Brain microvascular endothelial cell (primary cell): ENCODE data around the gene SNRPN.

ENCODE experiments used
- DNase-seq: peaks from one replicate; pipeline ENCODE4 v3.0.0-alpha.2; 2020
- H3K27ac ChIP-seq: fragments of 250-450 bp; sonication (Bioruptor Pico); 2 replicates; pipeline ENCODE4 v1.5.1; 2020; ENCODE audit warnings: mild to moderate bottlenecking, moderate library complexity
- H3K27me3 ChIP-seq: fragments of 250-450 bp; sonication (Bioruptor Pico); replicated peaks from 2 replicates; pipeline ENCODE4 v1.5.1; 2020; ENCODE audit warnings: mild to moderate bottlenecking
- H3K36me3 ChIP-seq: fragments of 250-450 bp; sonication (Bioruptor Pico); replicated peaks from 2 replicates; pipeline ENCODE4 v1.5.1; 2020; ENCODE audit warnings: mild to moderate bottlenecking
- H3K4me3 ChIP-seq: 2 replicates; pipeline ENCODE4 v1.5.1; 2011; ENCODE audit warnings: low read depth, mild to moderate bottlenecking, control low read depth, low read length, moderate library complexity
- in situ Hi-C: cut with HindIII; loops from 2 replicates; pipeline ENCODE4 v1.10.0; 2017; ENCODE audit warnings: low sequenced_read_pairs, low pct_ligation_motif_present
- TF ChIP-seq, protein P1 (sequence below): IDR thresholded peaks from 2 replicates; pipeline ENCODE4 v1.5.1; 2011; ENCODE audit warnings: low read depth, mild to moderate bottlenecking, moderate library complexity, low read length, control low read depth, inconsistent platforms; ENCODE audit errors: missing control alignments

Gene SNRPN

DNA sequence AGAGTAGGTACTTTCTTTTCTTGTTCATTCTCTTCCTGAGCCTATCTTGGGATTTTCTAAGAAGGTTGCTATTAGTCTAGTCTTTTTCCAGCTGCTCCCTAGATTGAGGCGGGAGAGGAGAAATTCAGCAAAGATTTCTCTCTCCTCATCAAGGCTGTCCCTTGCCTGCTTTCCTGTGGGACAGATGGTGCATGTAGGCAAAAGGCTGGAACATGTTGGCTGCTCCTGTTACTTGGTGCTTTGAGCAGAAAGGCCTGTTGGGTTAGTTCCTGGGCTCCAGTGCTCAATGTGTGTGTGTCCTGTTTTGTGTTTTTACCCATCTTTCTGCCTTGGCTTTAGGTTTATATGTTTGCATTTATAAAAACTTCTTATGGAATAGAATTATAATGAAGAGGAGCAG is 9.1 kb upstream of the SNRPN start:
- in situ Hi-C loops, result no loop called here
- TF ChIP-seq, protein P1, sequence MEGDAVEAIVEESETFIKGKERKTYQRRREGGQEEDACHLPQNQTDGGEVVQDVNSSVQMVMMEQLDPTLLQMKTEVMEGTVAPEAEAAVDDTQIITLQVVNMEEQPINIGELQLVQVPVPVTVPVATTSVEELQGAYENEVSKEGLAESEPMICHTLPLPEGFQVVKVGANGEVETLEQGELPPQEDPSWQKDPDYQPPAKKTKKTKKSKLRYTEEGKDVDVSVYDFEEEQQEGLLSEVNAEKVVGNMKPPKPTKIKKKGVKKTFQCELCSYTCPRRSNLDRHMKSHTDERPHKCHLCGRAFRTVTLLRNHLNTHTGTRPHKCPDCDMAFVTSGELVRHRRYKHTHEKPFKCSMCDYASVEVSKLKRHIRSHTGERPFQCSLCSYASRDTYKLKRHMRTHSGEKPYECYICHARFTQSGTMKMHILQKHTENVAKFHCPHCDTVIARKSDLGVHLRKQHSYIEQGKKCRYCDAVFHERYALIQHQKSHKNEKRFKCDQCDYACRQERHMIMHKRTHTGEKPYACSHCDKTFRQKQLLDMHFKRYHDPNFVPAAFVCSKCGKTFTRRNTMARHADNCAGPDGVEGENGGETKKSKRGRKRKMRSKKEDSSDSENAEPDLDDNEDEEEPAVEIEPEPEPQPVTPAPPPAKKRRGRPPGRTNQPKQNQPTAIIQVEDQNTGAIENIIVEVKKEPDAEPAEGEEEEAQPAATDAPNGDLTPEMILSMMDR, result no peak

DNA sequence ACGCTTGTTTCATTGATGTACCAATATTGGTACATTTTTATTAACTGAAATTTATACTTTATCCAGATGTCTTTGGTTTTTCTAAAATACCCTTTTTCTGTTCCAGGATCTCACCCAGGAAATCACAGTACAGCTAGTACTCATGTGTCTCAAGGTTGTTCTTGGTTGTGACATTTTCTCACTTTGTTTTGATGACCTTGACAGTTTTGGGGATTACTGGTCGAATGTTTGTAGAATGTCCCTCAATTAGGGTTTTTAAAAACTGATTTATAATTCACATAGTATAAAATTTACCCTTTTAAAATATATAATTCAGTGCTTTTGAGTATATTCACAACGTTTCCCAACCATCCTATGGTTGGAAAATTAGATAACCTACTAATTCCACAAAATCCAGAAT is 6.3 kb upstream of the SNRPN start:
- TF ChIP-seq, protein P1, result no peak
- in situ Hi-C loops, result no loop called here
- DNase-seq, result no peak
- Histone ChIP-seq H3K27ac (no peak overlapping the region), H3K4me3 (no peak overlapping the region), H3K27me3 (no peaks in the 10 kb centered on the region), H3K36me3 (no peaks in the 10 kb centered on the region)

More for the DNA sequence above, 9.1 kb upstream of the SNRPN start:
- no peak for DNase-seq
- H3K4me3 ChIP-seq, result no peak overlapping the region
- no peak overlapping the region for H3K27ac ChIP-seq
- H3K27me3 ChIP-seq, result no peaks in the 10 kb centered on the region
- H3K36me3 ChIP-seq, result no peaks in the 10 kb centered on the region

DNA sequence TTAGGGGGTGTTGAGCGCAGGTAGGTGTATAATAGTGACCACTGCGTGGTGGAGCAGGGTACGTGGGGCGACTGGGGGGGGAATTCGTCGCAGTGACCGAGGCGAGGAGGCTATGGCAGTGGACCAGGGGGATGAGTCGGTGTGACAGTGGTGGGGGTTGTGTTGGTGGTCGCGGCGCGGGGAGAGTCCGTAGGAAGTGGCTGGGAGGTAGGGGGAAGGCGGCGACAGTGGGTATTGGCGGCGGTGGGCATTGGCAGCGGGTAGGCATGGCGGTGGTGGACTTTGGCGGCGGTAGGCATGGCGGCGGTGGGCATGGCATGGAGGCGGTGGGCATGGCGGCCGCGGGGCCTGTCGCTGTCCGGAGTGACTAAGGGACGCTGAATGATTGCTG is 739 bp downstream of the SNRPN start:
- H3K36me3 ChIP-seq, result no peaks in the 10 kb centered on the region
- TF ChIP-seq, protein P1, result no peak
- in situ Hi-C loops, result no loop called here
- no peak for DNase-seq
- no peaks in the 10 kb centered on the region for H3K27me3 ChIP-seq
- H3K27ac ChIP-seq, result peak overlapping the region; percentile 91
- H3K4me3 ChIP-seq, result peak overlapping the region; percentile 89

DNA sequence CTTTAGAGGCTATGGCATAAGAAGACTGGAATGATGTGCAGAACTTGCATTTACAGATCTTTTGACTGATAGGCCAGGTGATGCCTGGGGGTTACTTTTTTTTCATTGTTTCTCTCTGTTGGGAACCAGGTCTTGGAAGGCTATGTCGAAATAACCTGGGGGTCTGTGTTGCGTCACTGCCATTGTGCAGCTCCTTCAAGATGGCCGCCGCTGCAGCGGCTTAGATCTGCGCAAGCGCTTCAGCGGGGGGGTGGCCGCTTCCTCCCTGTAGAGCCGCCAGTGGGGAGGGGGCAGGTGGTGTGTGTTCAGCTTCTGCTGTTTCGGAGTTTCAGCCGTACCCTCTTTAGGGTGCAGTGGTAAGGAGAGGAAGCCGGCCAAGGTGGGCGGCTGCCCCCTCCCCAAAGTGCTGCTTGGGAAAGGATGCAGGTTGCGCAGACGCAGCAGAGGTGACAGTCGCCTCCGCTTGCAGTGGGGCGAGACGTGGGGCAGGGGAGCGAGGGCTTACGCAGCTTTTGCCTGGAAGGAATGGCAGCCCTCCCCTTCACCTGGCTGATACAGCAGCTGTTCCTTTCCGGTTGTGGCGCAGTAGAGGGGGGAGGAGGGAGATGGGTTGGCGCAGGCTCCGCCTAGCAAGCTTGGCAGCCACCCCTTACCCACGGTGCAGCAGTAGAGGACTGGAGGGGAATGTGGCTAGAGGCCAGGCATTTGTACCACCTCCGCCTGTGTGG is 1.5 kb downstream of the SNRPN start:
- in situ Hi-C loops, result no loop called here
- no peaks in the 10 kb centered on the region for H3K27me3 ChIP-seq
- H3K27ac ChIP-seq, result peak overlapping the region; percentile 91
- H3K4me3 ChIP-seq, result peak overlapping the region; percentile 89
- H3K36me3 ChIP-seq, result no peaks in the 10 kb centered on the region
- peak; percentile 53 for DNase-seq
- TF ChIP-seq, protein P1, result no peak

DNA sequence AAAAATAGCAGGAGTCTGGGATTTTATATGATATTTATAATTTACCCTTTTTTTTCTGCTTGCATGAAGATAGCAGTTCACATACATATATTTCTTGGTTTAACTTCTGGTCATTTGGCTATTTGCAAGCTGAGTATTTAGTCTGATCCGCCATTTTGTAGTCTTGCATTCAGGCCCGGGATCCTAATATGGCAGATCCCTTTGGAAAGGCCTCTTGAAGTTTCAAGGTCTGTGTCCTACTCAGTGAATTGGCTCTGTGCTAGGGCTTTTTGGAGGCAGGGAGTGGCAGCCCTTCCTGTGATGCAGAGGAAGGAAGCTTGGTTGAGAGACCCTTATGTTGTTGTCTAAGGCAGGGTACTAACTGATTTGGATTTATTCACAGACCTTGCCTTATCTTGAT is 2.9 kb downstream of the SNRPN start:
- in situ Hi-C loops, result no loop called here
- Histone ChIP-seq H3K4me3 (no peak overlapping the region), H3K27ac (no peak overlapping the region), H3K36me3 (no peaks in the 10 kb centered on the region), H3K27me3 (no peaks in the 10 kb centered on the region)
- DNase-seq, result no peak
- TF ChIP-seq, protein P1, result no peak

DNA sequence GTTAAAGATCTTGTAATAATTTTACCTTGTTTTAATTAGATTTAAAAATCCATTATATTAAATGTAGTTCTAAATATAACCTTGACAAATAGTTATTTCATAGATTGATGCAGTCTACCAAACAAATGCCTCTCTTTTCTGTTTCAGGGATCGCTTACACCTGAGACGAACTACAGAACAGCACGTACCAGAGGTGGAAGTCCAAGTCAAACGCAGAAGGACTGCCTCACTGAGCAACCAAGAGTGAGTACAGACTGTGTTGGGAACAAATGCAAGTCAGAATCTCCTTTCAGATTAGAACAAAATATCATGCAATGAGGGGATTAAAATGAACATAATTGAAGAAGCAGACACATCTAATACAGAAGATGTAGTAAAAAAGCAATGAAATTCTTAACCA is 7.2 kb downstream of the SNRPN start:
- Histone ChIP-seq H3K4me3 (no peak overlapping the region), H3K27me3 (no peaks in the 10 kb centered on the region), H3K27ac (no peak overlapping the region), H3K36me3 (no peaks in the 10 kb centered on the region)
- in situ Hi-C loops, result no loop called here
- DNase-seq, result no peak
- TF ChIP-seq, protein P1, result no peak
